8988T (cell line): Measurements from ENCODE around the gene DCP2.

Experiments used
- DNase-seq: peaks from one replicate; pipeline ENCODE4 v3.0.0; 2011

DCP2 gene

GRCh38 chr5:113024076-113024697, 47.6 kb downstream of the DCP2 start:
- DNase-seq, result no peak

- no peak for DNase-seq
Measured at GRCh38 chr5:113025596-113025995, 49.0 kb downstream of the DCP2 start.

- no peak for DNase-seq
Measured at GRCh38 chr5:113026211-113026610, 49.6 kb downstream of the DCP2 start.

- DNase-seq, result no peak
Measured at GRCh38 chr5:113027015-113027414, 50.4 kb downstream of the DCP2 start.

GRCh38 chr5:113027431-113027830, 50.8 kb downstream of the DCP2 start:
- no peak for DNase-seq

GRCh38 chr5:113029614-113030013, 53.0 kb downstream of the DCP2 start:
- DNase-seq, result no peak

- no peak for DNase-seq
Measured at GRCh38 chr5:113031104-113031503, 54.5 kb downstream of the DCP2 start.

GRCh38 chr5:113031557-113031956, 55.0 kb downstream of the DCP2 start:
- DNase-seq, result no peak

GRCh38 chr5:113034182-113034773, 57.7 kb downstream of the DCP2 start:
- no peak for DNase-seq

- DNase-seq, result no peak
Measured at GRCh38 chr5:113035096-113035495, 58.5 kb downstream of the DCP2 start.

GRCh38 chr5:113036321-113036720, 59.7 kb downstream of the DCP2 start:
- no peak for DNase-seq

GRCh38 chr5:113036826-113037225, 60.2 kb downstream of the DCP2 start:
- no peak for DNase-seq

GRCh38 chr5:113038136-113038535, 61.5 kb downstream of the DCP2 start:
- DNase-seq, result no peak

GRCh38 chr5:113038714-113039113, 62.1 kb downstream of the DCP2 start:
- no peak for DNase-seq

GRCh38 chr5:113039229-113039933, 62.8 kb downstream of the DCP2 start:
- no peak for DNase-seq

GRCh38 chr5:113039934-113040285, 63.3 kb downstream of the DCP2 start:
- no peak for DNase-seq

GRCh38 chr5:113040672-113041260, 64.2 kb downstream of the DCP2 start:
- no peak for DNase-seq

GRCh38 chr5:113042491-113043243, 66.1 kb downstream of the DCP2 start:
- no peak for DNase-seq

GRCh38 chr5:113043491-113043931, 66.9 kb downstream of the DCP2 start:
- peak; percentile 42 for DNase-seq

- DNase-seq, result no peak
Measured at GRCh38 chr5:113044776-113045465, 68.3 kb downstream of the DCP2 start.

- DNase-seq, result no peak
Measured at GRCh38 chr5:113047234-113047633, 70.6 kb downstream of the DCP2 start.
